ENCODE data around the gene PLEK.

Gene PLEK

DNA sequence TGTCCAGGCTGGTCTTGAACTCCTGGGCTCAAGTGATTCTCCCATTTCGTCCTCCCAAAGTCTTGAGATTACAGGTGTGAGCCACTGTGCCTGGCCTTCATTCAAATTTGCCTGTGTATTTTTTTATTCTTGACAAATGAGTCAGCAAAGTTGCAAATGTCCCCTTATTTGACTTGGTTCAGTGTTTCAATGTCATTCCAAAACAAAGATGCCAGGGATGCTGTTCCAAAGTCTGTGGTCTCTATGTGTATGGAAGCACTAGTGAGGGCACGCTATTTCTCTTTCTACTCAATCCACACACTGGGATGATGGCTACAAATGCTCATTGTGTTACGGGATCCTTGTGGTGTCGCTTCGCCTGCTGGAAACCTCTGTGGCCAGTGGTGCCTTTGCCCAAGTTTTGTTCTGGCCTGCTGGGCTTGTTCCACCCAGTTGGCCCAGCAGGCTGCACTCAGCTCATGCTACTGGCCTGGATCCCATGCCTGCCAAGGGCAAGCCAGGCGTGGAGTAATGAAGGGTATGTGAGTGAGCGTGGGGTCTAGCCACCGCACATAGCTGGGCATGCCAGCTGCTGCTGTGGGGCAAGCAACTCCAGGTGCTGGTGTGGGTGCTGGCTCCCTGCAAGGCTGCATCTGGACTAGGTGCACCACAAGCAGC lies 66.4 kb downstream of the PLEK start:
- TF ChIP-seq, protein P1, sequence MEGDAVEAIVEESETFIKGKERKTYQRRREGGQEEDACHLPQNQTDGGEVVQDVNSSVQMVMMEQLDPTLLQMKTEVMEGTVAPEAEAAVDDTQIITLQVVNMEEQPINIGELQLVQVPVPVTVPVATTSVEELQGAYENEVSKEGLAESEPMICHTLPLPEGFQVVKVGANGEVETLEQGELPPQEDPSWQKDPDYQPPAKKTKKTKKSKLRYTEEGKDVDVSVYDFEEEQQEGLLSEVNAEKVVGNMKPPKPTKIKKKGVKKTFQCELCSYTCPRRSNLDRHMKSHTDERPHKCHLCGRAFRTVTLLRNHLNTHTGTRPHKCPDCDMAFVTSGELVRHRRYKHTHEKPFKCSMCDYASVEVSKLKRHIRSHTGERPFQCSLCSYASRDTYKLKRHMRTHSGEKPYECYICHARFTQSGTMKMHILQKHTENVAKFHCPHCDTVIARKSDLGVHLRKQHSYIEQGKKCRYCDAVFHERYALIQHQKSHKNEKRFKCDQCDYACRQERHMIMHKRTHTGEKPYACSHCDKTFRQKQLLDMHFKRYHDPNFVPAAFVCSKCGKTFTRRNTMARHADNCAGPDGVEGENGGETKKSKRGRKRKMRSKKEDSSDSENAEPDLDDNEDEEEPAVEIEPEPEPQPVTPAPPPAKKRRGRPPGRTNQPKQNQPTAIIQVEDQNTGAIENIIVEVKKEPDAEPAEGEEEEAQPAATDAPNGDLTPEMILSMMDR (IDR thresholded peaks at IDR 0.05; ENCODE audit: insufficient read depth, missing control alignments) = no peak
- no peak for DNase-seq (ENCODE audit: insufficient read length, low spot score)

DNA sequence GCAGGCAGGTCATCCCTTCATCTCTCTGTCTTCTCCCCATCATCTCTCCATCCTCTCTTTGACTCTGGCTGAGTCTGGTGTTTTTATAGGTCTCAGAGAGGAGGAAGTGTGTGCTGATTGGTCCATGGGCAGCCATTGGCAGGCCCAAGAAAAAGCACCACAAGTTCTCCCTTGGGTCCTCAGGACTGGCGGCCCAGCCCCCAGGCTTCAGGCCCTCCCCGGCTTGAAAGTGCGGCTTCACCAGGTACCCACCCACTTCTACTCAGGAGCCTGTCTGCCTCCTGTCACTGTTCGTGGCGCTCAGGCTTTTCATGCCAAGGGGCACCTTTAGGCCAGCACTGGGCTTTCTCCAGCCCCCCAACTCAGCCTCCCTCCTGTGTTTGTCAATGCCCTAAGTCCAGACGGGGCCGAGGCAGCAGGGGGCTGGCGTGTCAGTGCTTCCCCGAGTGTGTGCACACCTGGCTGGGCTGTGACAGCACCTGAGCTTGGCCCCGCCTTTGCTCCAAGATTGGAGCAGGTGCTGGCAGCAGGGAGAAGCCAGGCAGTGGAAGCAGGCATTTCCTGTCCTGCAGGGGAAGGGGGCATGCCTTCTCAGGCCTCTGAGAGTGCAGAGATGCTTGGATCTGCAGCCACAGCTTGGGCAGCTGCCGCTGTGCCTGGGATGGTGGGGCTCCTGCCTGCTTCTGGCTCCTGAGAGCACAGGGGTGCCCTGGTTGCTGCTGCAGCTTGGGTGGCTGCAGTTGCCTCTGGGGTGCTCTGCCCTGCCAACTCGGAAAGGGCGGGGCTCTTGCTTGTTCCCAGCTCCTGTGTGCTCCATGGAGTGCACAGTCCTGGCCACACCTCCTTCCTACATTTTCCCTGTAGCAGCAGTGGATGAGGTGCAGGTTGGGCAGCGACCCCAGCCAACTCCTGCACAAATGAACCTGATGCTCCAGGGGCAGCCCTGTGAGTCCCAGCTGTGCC lies 67.9 kb downstream of the PLEK start:
- FAIRE-seq = no peak
- TF ChIP-seq, protein P1 (IDR thresholded peaks at IDR 0.05; ENCODE audit: insufficient read depth, missing control alignments) = no peak
- no peak for DNase-seq (ENCODE audit: insufficient read length, low spot score)

More for the DNA sequence above, 66.4 kb downstream of the PLEK start:
- FAIRE-seq = no peak

DNA sequence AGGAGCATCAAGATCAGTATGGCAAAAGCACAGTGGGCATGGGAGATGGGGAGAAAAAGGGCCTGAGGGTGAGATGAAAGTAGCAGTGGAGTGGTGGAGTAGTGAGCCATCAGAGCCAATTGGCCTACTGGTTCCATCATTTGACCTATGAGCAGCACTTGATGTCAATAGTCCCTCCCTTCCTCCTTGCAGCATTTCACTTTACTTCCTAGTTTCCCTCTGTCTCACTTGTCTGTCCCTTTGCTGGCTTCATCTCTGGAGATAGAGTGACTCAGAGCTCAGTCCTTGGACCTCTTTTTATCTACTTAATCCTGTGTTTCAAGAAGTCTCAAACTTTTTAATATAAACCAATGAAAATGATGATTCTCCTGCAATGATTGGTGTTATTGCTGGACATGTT lies 69.9 kb downstream of the PLEK start:
- TF ChIP-seq, protein P1 (IDR thresholded peaks at IDR 0.05; ENCODE audit: insufficient read depth, missing control alignments) = no peak
- FAIRE-seq (no peak), DNase-seq (ENCODE audit: insufficient read length, low spot score) (no peak)

DNA sequence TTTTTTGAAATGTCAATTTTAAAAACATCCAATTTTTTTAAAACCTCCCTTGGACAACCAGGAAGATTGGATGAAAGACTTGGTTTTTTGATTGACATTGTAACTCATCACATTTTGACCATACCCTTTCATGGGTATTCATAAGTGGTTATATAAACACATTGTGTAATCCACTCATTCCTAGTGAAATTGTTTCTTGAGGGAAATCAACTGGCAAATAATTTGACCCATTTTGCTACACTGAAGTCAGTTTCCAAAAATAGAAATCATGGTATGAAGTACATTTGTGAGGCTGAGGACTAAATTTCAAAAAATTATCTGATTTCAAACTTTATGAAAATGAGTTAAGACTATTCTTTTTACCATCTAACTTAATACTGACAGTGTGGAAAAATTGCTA lies 70.5 kb downstream of the PLEK start:
- TF ChIP-seq, protein P1 (IDR thresholded peaks at IDR 0.05; ENCODE audit: insufficient read depth, missing control alignments) = no peak
- FAIRE-seq (no peak), DNase-seq (ENCODE audit: insufficient read length, low spot score) (no peak)

DNA sequence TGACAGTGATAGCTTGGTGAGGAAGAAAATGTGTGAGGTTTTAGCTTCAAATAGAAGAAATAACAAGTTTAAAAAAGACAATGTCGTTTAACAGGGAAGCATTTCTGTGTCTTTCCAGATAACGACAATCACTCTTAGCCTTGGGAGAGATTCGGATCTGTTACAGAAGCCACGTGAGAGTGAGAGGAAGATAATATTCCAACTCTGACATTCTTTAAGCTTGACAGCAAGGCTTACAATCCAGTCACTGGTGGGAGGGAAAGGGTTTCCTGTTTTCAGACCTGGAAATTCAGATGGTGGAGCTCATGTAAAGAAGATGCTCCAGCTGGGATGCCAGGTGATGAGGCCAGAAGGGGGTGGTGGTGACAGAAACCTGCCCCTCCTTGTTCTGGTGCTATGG lies 71.2 kb downstream of the PLEK start:
- FAIRE-seq (no peak), DNase-seq (ENCODE audit: insufficient read length, low spot score) (no peak)
- TF ChIP-seq, protein P1 (IDR thresholded peaks at IDR 0.05; ENCODE audit: insufficient read depth, missing control alignments) = no peak

DNA sequence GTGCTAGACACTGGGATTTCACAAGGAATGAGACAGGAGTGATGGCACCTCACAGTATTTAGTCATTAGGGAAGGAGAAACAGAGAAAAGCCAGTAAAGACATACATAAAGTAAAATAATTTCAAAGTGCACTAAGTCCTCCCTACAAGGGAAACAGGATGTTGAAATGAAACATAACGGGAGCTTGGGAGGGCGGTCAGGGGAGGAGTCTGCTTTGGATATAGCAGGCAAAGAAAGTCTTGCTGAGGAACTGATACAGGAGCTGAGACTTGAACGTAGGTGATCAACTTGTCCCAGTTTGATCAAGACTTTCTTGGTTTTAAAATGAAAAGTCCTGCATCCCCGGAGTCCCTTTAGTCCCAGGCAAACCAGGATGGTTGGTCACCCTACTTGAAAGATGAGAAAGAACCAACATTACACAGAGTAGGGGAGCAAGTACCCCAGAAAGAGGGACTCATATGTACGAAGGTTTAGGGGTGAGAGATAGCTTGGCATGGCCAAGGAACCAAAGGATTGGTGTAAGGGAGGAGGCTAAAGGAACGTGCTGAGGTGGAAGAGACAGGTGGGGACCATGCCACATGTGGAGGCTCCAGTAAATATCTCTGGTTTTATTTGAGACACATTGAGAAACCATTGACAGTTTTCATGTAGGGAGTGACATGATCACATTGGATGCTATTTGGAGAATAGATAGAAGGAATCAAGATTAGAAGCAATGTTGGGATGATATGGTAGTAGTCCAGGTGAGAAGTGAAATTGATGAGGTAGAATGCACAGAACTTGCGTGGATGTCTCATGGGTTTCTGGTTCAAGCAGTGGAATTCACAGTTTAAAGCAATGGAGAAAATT lies 73.6 kb downstream of the PLEK start:
- no peak for DNase-seq (ENCODE audit: insufficient read length, low spot score)
- FAIRE-seq = no peak
- TF ChIP-seq, protein P1 (IDR thresholded peaks at IDR 0.05; ENCODE audit: insufficient read depth, missing control alignments) = no peak

Data from D721Med (cell line).